NCI-H2081 (cell line): ENCODE measurements around the gene COPZ2.
"Not testable (repeated sequence)": the region's sequence is repeated elsewhere in the genome, so short reads cannot be mapped to it uniquely, and the experiment has no call there.

Experiments
- DNase-seq, 2 experiments: peaks; one replicate each; lab custom pipeline; 2025; lab: John Stamatoyannopoulos, UW

COPZ2 gene, protein sequence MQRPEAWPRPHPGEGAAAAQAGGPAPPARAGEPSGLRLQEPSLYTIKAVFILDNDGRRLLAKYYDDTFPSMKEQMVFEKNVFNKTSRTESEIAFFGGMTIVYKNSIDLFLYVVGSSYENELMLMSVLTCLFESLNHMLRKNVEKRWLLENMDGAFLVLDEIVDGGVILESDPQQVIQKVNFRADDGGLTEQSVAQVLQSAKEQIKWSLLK

DNA sequence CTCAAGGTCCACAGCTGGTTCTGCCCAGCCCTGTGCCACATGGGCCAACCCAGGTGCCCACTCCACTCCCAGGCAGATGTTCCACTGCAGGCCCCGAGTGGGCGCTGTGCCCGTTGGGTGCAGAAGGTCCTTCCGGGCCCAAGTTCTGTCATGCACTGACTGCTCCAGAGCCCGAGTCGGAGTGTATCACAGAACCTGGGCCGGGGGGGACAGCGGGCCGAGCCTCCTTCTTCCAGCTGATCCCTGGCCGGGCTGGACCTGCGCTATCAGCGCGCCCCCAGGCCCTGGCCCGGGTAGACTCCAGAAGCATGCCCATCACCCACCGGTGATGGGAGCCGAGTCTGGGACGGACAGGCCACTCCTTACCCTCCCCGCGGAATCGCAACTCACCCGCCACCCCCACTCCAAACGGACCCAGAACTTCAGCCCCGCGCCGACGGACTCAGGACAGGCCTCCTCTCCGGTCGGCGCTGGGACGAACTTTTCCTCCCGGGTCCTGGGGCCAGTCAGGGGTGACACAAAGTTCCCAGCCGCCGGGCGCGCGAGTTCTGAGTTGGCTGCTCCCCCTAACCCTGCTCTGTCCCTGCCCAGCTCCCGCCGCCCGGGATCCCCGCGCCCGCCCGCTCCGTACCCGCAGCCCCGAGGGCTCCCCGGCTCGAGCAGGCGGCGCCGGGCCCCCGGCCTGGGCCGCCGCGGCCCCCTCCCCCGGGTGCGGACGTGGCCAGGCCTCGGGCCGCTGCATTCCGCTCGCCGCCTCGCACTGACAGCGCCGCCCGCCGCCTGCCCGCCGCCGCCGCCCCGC lies at the start of gene COPZ2:
COPZ2 (minus strand) TSS at position 762 of the 802 bp plus-strand sequence; CDS start at position 742, 20 bp downstream.
- DNase-seq = no peak

DNA sequence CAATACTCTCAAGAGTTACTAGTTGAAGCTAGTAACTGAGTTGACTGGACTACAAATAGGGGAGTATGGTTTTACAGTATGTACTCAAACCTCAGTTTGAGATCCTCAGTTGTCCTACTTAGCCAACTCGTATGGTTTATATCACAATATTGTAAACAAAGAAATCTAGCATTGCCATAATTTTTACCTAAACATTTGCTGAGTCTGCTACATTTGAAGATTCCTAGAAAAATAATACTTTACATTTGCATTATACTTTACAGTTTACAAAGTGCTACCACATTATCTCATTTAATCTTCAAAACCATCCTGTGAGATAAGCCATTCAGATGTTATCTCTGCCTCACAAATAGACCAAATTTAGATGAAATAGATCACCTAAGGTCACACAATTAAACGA lies 47.3 kb upstream of the COPZ2 start:
- DNase-seq = no peak

DNA sequence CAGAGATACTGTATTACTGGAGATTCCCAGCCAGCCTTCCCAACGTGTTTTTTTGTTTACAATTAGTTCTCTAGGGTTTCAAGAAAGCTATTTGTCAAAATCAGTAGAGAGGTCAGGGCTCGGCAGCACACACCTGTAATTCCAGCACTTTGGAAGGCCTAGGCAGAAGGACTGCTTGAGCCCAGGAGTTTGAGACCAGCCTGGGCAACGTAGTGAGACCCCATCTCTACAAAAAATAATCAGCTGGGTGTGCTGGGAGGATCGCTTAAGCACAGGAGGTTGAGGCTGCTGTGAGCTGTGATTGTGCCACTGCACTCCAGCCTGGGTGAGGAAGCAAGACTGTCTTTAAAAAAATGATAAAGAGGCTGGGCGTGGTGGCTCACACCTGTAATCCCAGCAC lies 44.3 kb upstream of the COPZ2 start:
- no peak for DNase-seq

DNA sequence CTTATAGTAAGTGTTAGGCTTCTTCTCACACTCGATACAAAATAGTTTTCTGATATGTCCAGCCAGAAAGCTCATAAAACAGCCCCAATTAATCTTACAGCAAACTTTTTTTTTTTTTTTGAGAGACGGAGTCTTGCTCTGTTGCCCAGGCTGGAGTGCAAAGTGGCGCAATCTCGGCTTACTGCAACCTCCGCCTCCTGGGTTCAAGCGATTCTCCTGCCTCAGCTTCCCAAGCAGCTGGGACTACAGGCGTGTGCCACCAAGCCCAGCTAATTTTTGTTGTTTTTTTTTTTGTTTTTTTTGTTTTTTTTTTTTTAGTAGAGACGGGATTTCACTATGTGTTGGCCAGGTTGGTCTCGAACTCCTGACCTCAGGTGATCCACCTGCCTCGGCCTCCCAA lies 39.6 kb upstream of the COPZ2 start:
- DNase-seq = not testable (repeated sequence)

DNA sequence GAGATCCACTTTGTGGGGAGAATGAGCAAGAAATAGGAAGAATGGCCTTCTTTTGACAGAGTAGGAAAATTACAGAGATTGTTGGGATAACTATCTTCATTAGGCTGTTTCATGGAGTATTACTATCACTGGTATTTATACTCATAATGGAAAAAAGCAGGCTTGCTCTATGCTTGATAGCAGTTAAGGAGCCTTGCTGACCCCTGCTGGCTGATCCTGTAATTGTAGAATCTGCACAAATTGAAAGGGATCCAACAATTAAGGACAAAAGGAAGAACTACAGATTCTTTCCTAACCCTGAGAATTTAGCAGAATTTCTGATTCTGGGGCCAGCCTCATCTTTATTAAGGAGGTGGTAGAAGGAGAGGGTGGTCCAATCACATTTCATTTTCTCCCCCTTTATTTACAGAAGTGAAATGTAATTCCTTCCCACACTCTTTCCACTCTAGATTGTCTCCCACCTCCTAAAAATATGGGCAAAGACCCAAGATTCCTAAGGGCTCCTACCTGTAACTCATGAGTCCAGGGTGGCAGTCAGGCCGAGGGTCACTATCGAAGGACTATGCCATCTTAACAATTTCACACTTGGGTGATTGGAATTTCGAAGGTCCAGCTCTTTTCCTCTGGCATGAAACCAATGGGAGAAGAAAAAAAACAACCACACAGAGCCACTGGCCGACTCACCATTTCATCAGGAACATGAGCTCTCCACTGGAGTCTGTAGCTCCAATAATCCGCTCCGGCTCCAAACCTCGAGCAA lies 36.9 kb upstream of the COPZ2 start:
- DNase-seq = peak; percentile 76 to 78

DNA sequence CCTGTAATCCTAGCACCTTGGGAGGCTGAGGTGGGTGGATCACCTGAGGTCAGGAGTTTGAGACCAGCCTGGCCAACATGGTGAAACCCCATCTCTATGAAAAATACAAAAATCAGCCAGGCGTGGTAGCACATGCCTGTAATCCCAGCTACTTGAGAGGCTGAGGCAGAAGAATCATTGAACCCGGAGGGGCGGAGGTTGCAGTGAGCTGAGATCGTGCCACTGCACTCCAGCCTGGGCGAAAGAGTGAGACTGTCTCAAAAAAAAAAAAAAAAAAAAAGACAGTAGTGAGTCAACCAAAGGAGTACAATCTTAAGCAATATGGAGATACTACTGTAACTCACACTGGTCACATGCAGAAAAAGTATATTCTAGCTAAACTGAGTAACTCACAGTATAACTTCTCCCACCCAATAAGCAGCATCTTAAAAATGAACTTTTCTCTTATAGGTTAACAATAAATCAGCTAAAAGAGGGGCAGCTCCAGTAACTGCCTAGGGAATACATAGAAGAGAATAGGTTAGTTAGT lies 36.0 kb upstream of the COPZ2 start:
- DNase-seq = not testable (repeated sequence)

DNA sequence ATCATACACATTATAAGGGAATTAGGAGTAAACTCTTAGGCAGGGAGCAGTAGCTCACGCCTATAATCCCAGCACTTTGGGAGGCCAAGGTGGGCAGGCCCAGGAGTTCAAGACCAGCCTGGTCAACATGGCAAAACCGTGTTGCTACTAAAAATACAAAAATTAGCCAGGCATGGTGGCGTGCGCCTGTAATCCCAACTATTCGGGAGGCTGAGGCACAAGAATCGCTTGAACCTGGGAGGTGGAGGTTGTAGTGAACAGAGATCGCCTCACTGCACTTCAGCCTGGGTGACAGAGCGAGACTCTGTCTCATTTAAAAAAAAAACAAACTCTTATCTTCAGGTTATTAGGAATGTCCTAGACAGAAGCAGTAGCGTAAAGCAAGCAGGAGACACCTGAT lies 35.2 kb upstream of the COPZ2 start:
- DNase-seq = not testable (repeated sequence)

DNA sequence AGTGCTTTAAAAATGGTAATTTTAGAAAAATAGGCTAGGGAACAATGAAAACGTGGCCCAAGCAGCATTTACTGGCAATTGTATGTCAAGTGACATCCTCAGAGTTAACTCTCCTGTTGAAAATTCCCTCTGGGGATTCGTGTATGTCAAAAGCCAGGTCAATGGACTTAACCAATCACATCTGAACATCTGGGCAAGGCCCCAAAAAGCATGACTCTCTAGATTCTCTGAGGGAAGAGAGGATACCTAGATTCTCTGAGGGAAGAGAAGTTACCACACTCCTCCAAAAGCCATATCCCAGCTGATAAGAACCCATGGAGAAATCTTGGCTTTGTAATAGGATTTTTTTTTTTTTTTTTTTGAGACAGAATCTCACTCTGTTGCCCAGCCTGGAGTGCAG lies 34.1 kb upstream of the COPZ2 start:
- no peak for DNase-seq

DNA sequence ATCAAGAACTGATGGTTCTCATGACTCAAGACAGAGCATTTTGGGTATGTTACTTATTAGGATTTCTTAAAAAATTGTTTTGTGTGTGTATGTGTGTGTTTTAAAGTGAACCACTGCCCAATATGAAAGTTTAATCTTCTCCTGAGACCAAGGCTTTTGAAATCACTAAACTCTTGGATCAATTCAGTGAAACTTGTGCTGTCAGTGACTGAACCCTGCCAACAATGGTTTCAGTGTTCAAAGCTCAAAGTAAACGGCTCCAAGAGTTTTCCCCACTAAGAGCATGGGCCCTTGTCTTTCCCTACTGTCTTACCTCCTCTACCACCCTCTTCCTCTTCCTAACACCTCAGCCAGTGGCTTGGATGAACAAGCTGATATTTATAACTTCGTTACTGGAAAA lies 32.6 kb upstream of the COPZ2 start:
- no peak for DNase-seq

DNA sequence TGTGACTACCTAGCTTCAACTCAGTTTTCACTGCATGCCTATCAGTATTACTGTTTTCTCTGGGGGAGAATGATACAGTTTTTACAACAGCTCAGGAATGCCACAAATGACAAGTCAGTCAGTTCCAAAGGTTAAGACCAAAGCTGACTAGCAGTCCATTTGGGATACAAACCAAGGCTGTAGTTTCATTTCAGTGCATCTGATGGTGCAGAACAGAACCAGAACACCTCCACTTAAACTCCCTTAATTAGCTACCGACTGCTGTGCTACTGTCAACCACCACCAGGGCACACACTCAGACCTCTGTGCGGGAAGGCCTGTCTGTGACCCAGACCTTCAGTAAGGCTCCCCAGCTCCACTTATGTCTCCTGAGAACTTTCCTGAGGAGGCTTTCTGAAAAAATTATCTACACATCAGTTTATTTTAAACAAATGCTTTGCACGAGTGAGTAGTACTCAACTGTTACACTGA lies 30.9 kb upstream of the COPZ2 start:
- no peak for DNase-seq

DNA sequence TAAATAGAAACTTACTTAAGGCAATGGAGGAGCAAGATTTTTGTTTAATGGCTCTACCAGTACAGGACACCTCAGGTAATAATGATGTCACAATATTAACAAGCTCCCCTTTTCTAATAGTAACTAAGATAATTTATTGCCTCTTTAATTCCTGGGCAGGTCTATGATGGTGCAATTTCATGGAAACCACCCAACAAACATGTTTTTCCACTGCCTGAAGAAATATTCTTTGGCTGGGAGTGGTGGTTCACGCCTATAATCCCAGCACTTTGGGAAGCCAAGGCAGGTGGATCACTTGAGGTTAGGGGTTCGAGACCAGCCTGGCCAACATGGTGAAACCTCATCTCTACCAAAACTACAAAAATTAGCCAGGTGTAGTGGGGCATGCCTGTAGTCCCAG lies 30.2 kb upstream of the COPZ2 start:
- DNase-seq = not testable (repeated sequence)

DNA sequence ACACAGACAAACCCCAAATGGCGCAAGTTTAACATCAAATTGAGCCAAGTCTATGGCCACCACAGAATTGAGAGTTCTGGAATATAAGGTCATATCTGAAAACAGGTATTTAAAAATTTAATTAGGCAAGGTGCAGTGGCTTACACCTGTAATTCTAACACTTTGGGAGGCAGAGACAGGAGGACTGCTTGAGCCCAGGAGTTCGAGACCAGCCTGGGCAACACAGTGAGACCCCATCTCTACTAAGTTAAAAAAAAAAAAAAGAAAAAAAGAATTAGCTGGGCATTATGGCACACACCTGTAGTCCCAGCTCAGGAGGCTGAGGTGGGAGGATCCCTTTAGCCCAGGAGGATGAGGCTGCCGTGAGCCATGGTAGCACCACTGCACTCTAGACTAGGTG lies 29.6 kb upstream of the COPZ2 start:
- no peak for DNase-seq

DNA sequence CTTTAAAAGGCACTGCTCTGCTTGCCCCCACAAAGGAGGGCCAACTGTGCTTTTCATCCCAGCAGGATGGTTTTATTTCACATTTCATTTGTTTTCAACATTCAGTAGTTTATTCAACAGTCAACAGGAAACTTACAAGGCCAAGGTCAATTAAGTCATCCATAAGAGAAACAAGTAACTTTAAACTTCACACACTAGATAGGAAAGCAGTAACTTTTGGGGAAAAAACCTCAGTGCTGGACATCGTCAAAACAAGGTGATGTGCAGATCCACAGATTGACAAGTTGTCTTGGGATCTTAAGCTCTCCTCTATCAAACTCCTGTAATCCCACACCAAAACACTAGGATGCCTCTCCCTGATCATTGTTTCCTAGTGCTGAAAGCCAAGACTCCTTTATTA lies 29.1 kb upstream of the COPZ2 start:
- DNase-seq = no peak

DNA sequence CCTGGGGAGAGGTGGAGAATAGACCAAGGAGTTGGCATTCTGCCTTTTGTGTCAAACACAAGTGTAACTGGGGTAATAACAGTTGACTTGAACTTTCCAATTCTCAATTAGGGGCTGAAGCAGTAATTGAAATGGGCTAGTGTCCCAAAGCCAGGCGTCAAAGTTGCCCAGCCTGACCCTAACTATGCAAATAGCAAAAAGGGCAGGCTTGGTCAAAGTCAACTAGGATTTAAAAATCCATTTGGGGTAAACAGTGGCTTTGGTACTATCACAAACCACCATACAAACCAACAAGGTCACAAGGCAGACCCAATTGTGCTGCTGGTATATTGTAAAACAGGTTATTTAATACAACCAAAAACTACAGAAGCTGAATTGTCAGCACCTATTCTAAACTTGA lies 28.6 kb upstream of the COPZ2 start:
- no peak for DNase-seq

DNA sequence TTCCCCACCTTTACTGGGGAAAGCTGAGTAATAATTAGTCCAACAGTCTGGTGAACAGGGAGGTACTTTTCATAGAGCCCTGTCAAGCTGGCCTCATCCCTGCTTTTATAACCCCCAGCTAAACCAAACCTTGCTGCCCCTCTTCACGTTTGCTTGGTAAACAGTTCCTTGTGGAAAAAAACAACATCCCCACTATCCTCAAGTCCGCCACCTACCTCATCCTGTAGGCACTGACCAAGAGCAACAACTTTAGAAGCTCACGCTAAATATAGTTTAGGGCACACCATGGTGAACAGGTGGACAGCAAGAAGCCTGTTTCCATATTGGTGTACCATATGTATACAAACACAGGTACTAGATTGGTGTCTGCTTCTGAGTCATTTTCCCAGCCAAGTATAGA lies 27.0 kb upstream of the COPZ2 start:
- DNase-seq = no peak

DNA sequence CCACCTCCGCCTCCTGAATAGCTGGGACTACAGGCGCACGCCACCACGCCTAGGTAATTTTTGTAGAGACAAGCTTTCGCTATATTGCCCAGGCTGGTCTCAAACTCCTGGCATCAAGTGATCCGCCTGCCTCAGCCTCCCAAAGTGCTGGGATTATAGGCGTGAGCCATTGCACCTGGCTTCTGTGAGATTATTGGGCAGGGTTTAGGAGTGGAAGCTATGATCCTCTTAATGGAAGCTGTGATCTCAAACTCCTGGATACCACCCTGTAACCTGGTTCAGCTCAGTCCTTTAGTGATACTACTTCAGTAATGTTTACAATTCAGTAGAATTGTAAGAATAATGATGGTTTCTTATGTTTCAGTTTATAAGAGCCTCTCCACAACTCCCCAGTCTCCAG lies 24.7 kb upstream of the COPZ2 start:
- no peak for DNase-seq

DNA sequence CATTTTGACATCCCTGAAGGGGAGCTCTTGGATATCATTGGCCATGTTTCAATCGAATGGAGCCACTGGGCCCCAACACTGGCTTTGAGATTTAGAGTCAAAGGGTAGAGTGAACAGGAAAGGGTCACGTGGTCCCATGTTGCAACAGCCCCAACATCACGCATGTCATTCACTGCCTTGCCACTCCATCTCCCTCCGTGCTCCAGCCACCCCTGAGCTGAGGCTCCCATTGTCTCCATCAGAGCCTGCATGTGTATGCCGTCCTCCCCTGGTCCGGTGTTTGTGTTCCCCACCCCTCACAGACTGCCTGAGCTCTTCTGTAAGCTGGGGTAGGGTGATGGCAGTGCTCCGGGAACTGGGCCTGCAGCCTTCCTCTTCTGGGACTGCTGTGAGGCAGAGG lies 22.7 kb upstream of the COPZ2 start:
- DNase-seq = no peak

DNA sequence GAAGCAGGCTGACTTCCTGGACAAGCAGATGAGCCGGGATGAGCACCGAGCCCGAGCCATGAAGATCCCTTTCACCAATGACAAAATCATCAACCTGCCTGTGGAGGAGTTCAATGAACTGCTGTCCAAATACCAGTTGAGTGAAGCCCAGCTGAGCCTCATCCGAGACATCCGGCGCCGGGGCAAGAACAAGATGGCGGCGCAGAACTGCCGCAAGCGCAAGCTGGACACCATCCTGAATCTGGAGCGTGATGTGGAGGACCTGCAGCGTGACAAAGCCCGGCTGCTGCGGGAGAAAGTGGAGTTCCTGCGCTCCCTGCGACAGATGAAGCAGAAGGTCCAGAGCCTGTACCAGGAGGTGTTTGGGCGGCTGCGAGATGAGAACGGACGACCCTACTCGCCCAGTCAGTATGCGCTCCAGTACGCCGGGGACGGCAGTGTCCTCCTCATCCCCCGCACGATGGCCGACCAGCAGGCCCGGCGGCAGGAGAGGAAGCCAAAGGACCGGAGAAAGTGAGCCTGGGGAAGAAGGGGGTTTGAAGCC lies 21.6 kb upstream of the COPZ2 start:
- DNase-seq = no peak

DNA sequence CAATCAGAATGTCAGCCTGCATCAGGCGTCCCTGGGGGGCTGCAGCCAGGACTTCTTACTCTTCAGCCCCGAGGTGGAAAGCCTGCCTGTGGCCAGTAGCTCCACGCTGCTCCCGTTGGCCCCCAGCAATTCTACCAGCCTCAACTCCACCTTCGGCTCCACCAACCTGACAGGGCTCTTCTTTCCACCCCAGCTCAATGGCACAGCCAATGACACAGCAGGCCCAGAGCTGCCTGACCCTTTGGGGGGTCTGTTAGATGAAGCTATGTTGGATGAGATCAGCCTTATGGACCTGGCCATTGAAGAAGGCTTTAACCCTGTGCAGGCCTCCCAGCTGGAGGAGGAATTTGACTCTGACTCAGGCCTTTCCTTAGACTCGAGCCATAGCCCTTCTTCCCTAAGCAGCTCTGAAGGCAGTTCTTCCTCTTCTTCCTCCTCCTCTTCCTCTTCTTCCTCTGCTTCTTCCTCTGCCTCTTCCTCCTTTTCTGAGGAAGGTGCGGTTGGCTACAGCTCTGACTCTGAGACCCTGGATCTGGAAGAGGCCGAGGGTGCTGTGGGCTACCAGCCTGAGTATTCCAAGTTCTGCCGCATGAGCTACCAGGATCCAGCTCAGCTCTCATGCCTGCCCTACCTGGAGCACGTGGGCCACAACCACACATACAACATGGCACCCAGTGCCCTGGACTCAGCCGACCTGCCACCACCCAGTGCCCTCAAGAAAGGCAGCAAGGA lies 21.0 kb upstream of the COPZ2 start:
- no peak for DNase-seq

DNA sequence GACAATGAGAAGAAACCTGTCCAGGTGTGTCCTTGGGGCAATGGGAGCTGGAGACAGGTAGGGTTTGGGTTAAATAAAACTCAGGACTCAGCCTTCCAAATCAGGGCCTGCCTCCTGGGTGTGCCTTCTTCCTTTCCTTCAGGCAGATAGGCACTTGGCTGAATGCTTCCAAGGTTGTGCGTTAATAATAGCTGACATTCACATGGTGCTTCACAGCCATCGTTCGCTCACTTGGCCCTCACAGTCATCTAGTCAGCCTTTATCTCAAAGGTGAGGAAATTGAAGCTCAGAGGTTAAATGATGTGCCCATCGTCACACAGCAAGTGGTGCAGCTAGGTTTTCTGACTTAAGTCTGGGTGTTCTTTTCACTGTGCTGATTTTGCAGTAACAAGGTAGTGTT lies 20.0 kb upstream of the COPZ2 start:
- DNase-seq = no peak

DNA sequence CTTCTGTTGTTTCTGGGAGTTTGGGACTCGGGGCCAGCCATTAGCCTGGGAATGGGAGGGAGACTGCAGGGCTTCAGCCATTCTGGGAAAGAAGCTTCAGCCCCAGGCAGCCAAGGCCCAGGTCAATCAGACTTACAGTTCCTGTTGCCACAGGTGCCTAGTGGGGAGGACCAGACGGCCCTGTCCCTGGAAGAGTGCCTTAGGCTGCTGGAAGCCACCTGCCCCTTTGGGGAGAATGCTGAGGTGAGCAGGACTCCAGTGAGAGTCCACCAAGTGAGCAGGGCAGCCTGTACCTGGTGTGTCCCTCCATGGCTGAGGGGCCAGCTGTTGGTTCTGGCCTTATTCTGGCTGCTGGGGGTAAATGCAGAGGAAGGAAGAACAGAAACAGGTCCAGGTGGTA lies 19.3 kb upstream of the COPZ2 start:
- no peak for DNase-seq
